Neutrophil (primary cell): ENCODE measurements around the gene STXBP5.

Source experiments
- H3K27ac ChIP-seq: fragments of 200-600 bp; sonication (generic); 2 replicates; pipeline ENCODE4 v1.5.1; 2016; ENCODE audit warnings: mild to moderate bottlenecking, moderate library complexity
- H3K27me3 ChIP-seq: fragments of 200-600 bp; sonication (generic); 2 replicates; pipeline ENCODE4 v1.6.0; 2016; ENCODE audit warnings: mild to moderate bottlenecking
- H3K36me3 ChIP-seq: fragments of 200-600 bp; sonication (generic); 2 replicates; pipeline ENCODE4 v1.5.1; 2017
- H3K4me1 ChIP-seq, 2 experiments: fragments of 200-600 bp in 1 of 2; sonication (generic) in 1 of 2; 1 replicate in 1 of 2; 2 replicates in 1 of 2; pipeline versions ENCODE4 v1.5.1 to v1.6.1; 2013 to 2016; ENCODE audit warnings: low read depth in 1 of 2, low read length in 1 of 2, mild to moderate bottlenecking in 1 of 2, moderate library complexity in 1 of 2; ENCODE audit not compliant: control insufficient read depth in 1 of 2, insufficient read depth in 1 of 2
- H3K4me3 ChIP-seq, 2 experiments: fragments of 200-600 bp in 1 of 2; sonication (generic) in 1 of 2; 1 replicate in 1 of 2; 2 replicates in 1 of 2; pipeline ENCODE4 v1.5.1; 2013 to 2016; ENCODE audit warnings: low read depth in 1 of 2, low read length in 1 of 2, mild to moderate bottlenecking in 1 of 2, moderate library complexity in 1 of 2
- H3K9me3 ChIP-seq: fragments of 200-600 bp; sonication (generic); 2 replicates; pipeline ENCODE4 v1.5.1; 2016
- CTCF ChIP-seq: fragments of 200-600 bp; sonication (generic); IDR thresholded peaks from 2 replicates; pipeline ENCODE4 v1.5.1; 2016; ENCODE audit warnings: antibody characterized with exemption

The STXBP5 gene

GRCh38 chr6:147423111-147423510 is 218.9 kb downstream of the STXBP5 start:
- no peaks in the 10 kb centered on the region for H3K4me1 ChIP-seq
- no peaks in the 10 kb centered on the region for H3K36me3 ChIP-seq
- no peaks in the 10 kb centered on the region for H3K9me3 ChIP-seq
- H3K27me3 ChIP-seq, result no peaks in the 10 kb centered on the region
- H3K27ac ChIP-seq, result no peak overlapping the region
- H3K4me3 ChIP-seq, result no peak overlapping the region
- no peak for TF ChIP-seq CTCF

- TF ChIP-seq CTCF, result no peak
- H3K4me3 ChIP-seq, result no peak overlapping the region
- no peaks in the 10 kb centered on the region for H3K36me3 ChIP-seq
- H3K4me1 ChIP-seq, result no peaks in the 10 kb centered on the region
- peaks cover 4% of the 10 kb centered on the region for H3K27me3 ChIP-seq
- H3K9me3 ChIP-seq, result no peaks in the 10 kb centered on the region
- no peak overlapping the region for H3K27ac ChIP-seq
Observed at GRCh38 chr6:147429794-147430193, 225.6 kb downstream of the STXBP5 start.

- peaks cover 4% of the 10 kb centered on the region for H3K27me3 ChIP-seq
- TF ChIP-seq CTCF, result no peak
- H3K27ac ChIP-seq, result no peak overlapping the region
- H3K36me3 ChIP-seq, result no peaks in the 10 kb centered on the region
- H3K9me3 ChIP-seq, result no peaks in the 10 kb centered on the region
- H3K4me1 ChIP-seq, result no peaks in the 10 kb centered on the region
- no peak overlapping the region for H3K4me3 ChIP-seq
Observed at GRCh38 chr6:147430811-147431210, 226.6 kb downstream of the STXBP5 start.

- Histone ChIP-seq H3K27ac (no peak overlapping the region), H3K4me3 (no peak overlapping the region), H3K9me3 (no peaks in the 10 kb centered on the region), H3K27me3 (peaks cover 4% of the 10 kb centered on the region), H3K36me3 (no peaks in the 10 kb centered on the region), H3K4me1 (no peaks in the 10 kb centered on the region)
- no peak for TF ChIP-seq CTCF
Observed at GRCh38 chr6:147434076-147434475, 229.9 kb downstream of the STXBP5 start.

GRCh38 chr6:147434516-147434915 is 230.3 kb downstream of the STXBP5 start:
- Histone ChIP-seq H3K36me3 (no peaks in the 10 kb centered on the region), H3K9me3 (no peaks in the 10 kb centered on the region), H3K4me1 (no peaks in the 10 kb centered on the region), H3K27me3 (peaks cover 4% of the 10 kb centered on the region), H3K4me3 (no peak overlapping the region), H3K27ac (no peak overlapping the region)
- TF ChIP-seq CTCF, result no peak

GRCh38 chr6:147437615-147438014 is 233.4 kb downstream of the STXBP5 start:
- H3K36me3 ChIP-seq, result no peaks in the 10 kb centered on the region
- no peak overlapping the region for H3K4me3 ChIP-seq
- H3K9me3 ChIP-seq, result no peaks in the 10 kb centered on the region
- no peak for TF ChIP-seq CTCF
- no peak overlapping the region for H3K27ac ChIP-seq
- peaks cover 4% of the 10 kb centered on the region for H3K27me3 ChIP-seq
- no peaks in the 10 kb centered on the region for H3K4me1 ChIP-seq
